Testis (tissue), 3 donors: ENCODE results near the gene HS6ST3. TPM values are rescaled to one million over a fixed set of nuclear protein-coding genes. Genes with fewer than 3 reads are reported as not detected.

Experiments
- DNase-seq: peaks from one replicate; pipeline ENCODE4 v3.0.0-alpha.2; 2019
- H3K27ac ChIP-seq, 2 donors: fragments of 200-600 bp; sonication (generic); one replicate each; pipeline ENCODE4 v1.5.1; 2019
- H3K27me3 ChIP-seq: fragments of 200-600 bp; sonication (generic); one replicate; pipeline ENCODE4 v1.5.1; 2019
- H3K36me3 ChIP-seq: fragments of 200-600 bp; sonication (generic); one replicate; pipeline ENCODE4 v1.5.1; 2017; ENCODE audit warnings: low read depth; ENCODE audit errors: missing control alignments
- H3K4me1 ChIP-seq: fragments of 200-600 bp; sonication (generic); one replicate; pipeline ENCODE4 v1.5.1; 2019
- H3K4me3 ChIP-seq, 2 donors: fragments of 200-600 bp; sonication (generic); one replicate each; pipeline ENCODE4 v1.5.1; 2017 to 2019
- H3K9me3 ChIP-seq: fragments of 200-600 bp; sonication (generic); one replicate; pipeline ENCODE4 v1.5.1; 2017
- POLR2A ChIP-seq: fragments of 450-650 bp; IDR thresholded peaks from one replicate; pipeline ENCODE4 v1.6.1; 2017; ENCODE audit warnings: antibody characterized with exemption, mild to moderate bottlenecking, moderate library complexity
- WGBS, 2 donors: methylation state at CpG; one replicate each; pipeline ENCODE4 v1.1.5; 2018; 5-methylcytosine and 5-hydroxymethylcytosine counted together
- intact Hi-C: fragments of 100-400 bp; cut with DNase I; formaldehyde crosslinking; loops from one replicate; pipeline ENCODE4 v1.15.1; 2023; ENCODE audit warnings: low total_unique reads
- polyA plus RNA-seq: library from polyadenylated mRNA; stranded (reverse); fragments of 350-450 nt; fragmentation: Illumina TruSeq; extraction: RNeasy Lipid Tissue Mini Kit (QIAGEN cat#74804); gene quantifications from one replicate; pipeline ENCODE4 v1.2.3, GENCODE V29; 2014; ENCODE audit warnings: low read depth, low replicate concordance; ENCODE audit not compliant: insufficient read depth
- total RNA-seq, 2 donors: library from RNA; depleted of rRNA; stranded (reverse); fragments of >200 nt; gene quantifications; one replicate each; pipeline ENCODE4 v1.2.3, GENCODE V29; 2016
- TF ChIP-seq, protein P1 (sequence below), 3 experiments: fragments of 450-650 bp in 2 of 3; fragments of 200-600 bp in 1 of 3; sonication (generic) in 1 of 3; IDR thresholded peaks; one replicate each; pipeline ENCODE4 v1.5.1; 2016 to 2019; ENCODE audit warnings: antibody characterized with exemption in 3 of 3, mild to moderate bottlenecking in 2 of 3, moderate library complexity in 1 of 3

The HS6ST3 gene
- total and polyA plus RNA-seq, 3 donors from 2014 or later = 0.87 to 1.3 (median 1.3) TPM

DNA sequence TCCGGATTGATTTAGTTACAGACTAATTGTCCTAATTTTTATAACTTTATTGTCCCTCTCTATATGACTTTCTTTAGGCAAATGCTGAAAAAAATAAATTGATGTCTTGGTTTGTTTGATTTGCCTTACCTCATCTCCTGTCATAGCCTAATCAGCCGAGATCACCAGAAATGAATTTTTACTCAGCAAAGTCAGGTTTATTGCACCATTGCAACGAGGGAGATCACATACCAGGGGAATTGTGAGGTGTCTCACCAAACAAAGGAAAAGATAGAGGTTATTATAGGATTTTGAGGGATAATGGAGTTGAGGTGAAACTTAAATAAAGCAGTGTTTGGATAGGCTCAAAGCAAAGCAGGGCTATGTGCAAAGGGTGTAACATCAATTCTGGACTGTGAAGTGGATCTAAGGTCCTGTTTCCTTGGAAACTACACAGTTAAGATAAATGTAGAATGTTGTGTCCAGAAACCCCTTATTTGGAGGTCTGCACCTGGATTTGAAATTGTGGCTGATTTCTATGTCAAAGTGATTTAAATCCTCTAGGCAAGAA, 531.8 kb downstream of the HS6ST3 start:
- Histone ChIP-seq H3K27ac (no peak overlapping the region), H3K4me3 (no peak overlapping the region), H3K36me3 (no peaks in the 10 kb centered on the region), H3K4me1 (no peaks in the 10 kb centered on the region), H3K27me3 (no peaks in the 10 kb centered on the region), H3K9me3 (no peaks in the 10 kb centered on the region)
- no peak for DNase-seq
- intact Hi-C loops = no loop called here
- 76 to 82% methylated on average over 3 of the region's 3 CpGs for WGBS, 2 donors
- no peak for TF ChIP-seq POLR2A
- TF ChIP-seq, protein P1, sequence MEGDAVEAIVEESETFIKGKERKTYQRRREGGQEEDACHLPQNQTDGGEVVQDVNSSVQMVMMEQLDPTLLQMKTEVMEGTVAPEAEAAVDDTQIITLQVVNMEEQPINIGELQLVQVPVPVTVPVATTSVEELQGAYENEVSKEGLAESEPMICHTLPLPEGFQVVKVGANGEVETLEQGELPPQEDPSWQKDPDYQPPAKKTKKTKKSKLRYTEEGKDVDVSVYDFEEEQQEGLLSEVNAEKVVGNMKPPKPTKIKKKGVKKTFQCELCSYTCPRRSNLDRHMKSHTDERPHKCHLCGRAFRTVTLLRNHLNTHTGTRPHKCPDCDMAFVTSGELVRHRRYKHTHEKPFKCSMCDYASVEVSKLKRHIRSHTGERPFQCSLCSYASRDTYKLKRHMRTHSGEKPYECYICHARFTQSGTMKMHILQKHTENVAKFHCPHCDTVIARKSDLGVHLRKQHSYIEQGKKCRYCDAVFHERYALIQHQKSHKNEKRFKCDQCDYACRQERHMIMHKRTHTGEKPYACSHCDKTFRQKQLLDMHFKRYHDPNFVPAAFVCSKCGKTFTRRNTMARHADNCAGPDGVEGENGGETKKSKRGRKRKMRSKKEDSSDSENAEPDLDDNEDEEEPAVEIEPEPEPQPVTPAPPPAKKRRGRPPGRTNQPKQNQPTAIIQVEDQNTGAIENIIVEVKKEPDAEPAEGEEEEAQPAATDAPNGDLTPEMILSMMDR (IDR thresholded peaks at IDR 0.05) = no peak

DNA sequence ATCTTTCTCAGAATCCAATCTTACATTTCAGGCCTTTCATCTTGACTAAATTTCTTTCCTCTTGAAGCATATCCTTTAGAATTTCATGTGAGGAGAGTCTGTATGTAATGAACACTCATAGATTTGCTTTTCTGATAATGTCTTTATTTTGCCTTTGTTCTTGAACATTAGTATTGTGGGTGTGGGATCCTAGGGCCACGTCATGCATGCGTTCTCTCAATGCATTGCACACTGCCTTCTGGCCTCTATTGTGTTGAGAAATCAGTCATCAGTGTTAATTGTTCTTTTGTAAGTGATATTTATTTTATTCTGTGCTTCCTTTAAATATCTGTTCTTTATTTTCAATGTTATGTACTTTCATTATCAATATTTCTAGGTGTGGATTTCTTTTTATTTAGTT, 539.4 kb downstream of the HS6ST3 start:
- intact Hi-C loops = no loop called here

DNA sequence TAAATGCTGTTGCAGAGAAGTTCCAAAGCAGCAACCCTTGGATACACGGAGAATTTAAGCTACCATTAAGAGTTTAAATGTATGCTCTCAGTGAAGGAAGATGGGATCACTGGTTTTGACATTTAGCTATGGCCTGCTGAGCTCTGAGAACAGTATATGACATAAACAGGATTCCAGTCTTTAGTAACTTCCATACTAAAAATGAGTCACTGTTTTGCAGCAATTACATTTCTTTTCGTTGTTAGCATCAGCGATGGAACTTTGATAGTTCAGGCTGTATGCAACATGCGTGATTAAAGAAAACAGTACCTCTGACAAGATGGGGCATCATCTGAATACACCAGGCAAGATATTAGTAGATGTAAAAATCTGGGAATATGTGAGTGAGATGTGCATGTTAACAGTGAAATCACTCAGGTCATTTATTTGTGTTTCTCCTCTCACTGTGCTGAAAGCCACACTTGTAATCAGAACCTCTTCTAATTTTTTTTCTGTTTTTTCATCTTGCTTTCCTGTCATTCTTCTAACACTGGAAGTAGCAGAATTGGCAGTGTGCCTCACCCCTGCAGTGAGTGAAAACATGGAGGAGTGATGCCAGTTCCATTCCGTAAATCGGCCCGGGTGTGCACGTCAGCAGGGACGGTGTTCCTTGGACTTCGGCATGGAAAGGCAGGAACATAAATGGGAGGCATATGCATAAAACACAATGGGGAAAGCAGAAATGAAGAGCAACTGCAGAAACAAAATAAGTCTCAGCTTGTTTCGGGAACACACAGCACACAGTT, 542.8 kb downstream of the HS6ST3 start:
- DNase-seq = no peak
- no peak overlapping the region for H3K4me3 ChIP-seq
- intact Hi-C loops = no loop called here
- WGBS, 2 donors = 91 to 93% methylated on average over 11 of the region's 11 CpGs
- H3K9me3 ChIP-seq = no peaks in the 10 kb centered on the region
- no peaks in the 10 kb centered on the region for H3K36me3 ChIP-seq
- TF ChIP-seq, protein P1 (IDR thresholded peaks at IDR 0.05) = no peak
- TF ChIP-seq POLR2A = no peak
- H3K4me1 ChIP-seq = no peaks in the 10 kb centered on the region
- no peaks in the 10 kb centered on the region for H3K27me3 ChIP-seq
- no peak overlapping the region for H3K27ac ChIP-seq

More for the DNA sequence above, 539.4 kb downstream of the HS6ST3 start:
- 84 to 95% methylated on average over 2 of the region's 2 CpGs for WGBS, 2 donors
- no peak for DNase-seq
- Histone ChIP-seq H3K36me3 (no peaks in the 10 kb centered on the region), H3K27me3 (no peaks in the 10 kb centered on the region), H3K27ac (no peak overlapping the region), H3K4me3 (no peak overlapping the region), H3K4me1 (no peaks in the 10 kb centered on the region), H3K9me3 (no peaks in the 10 kb centered on the region)
- TF ChIP-seq, protein P1 (IDR thresholded peaks at IDR 0.05) = no peak
- TF ChIP-seq POLR2A = no peak

DNA sequence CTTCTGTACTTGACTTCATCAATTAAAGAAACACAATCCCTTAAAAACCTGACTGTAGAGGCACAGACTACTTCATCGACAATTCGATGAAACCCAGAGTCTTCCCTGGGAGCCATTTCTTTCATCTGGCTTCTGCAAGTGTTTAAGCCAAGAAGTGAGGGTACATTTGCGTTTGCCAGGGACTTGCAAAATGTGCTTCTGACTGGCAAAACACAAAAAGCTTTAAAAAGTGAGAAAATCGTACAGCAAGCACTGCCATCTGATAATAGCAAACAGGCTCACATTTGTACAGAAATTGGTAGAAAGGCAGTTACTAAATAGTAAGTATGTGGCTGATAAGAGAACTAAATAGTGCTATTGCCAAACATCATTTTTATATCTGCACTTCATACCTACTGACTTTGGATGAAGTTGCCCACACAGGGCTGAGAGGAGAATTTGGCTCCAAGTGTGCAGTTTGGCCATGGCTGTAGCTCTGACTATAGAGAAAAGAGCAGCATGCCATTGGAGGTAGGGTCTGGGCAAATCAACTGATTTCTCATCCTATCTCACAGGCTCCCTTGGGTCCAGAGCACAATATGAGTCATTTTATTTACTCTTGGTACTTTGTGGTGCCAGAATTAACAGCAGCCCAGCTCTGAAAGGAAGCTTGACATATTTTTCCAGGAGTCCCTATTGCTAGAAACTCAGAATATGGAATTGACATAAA, 546.2 kb downstream of the HS6ST3 start:
- no peaks in the 10 kb centered on the region for H3K4me1 ChIP-seq
- no peak overlapping the region for H3K4me3 ChIP-seq
- 76 to 91% methylated on average over 4 of the region's 4 CpGs for WGBS, 2 donors
- no peak for DNase-seq
- TF ChIP-seq POLR2A = no peak
- TF ChIP-seq, protein P1 (IDR thresholded peaks at IDR 0.05) = no peak
- H3K36me3 ChIP-seq = no peaks in the 10 kb centered on the region
- no peaks in the 10 kb centered on the region for H3K9me3 ChIP-seq
- intact Hi-C loops = no loop called here
- H3K27ac ChIP-seq = no peak overlapping the region
- no peaks in the 10 kb centered on the region for H3K27me3 ChIP-seq
